IPS DF 6.9 (cell line): Measurements from ENCODE around the gene PACSIN1.
"Not testable (repeated sequence)": the region's sequence is repeated elsewhere in the genome, so short reads cannot be mapped to it uniquely, and the experiment has no call there.

ENCODE experiments used
- DNase-seq: peaks from one replicate; pipeline ENCODE4 v3.0.0-alpha.2; 2013; ENCODE audit warnings: low read depth, low spot score
- H3K27ac ChIP-seq: one replicate; pipeline ENCODE4 v1.5.1; 2013; ENCODE audit warnings: low read length, control low read depth
- H3K27me3 ChIP-seq: 2 replicates; pipeline ENCODE4 v1.6.1; 2013; ENCODE audit warnings: mild to moderate bottlenecking, low read length; ENCODE audit not compliant: control insufficient read depth, insufficient read depth
- H3K36me3 ChIP-seq: 2 replicates; pipeline ENCODE4 v1.6.1; 2013; ENCODE audit warnings: low read length; ENCODE audit not compliant: control insufficient read depth, insufficient read depth
- H3K4me1 ChIP-seq: 2 replicates; pipeline ENCODE4 v1.6.1; 2013; ENCODE audit warnings: low read length; ENCODE audit not compliant: control insufficient read depth, insufficient read depth
- H3K4me3 ChIP-seq: 2 replicates; pipeline ENCODE4 v1.5.1; 2013; ENCODE audit warnings: mild to moderate bottlenecking, low read length
- H3K9me3 ChIP-seq: 2 replicates; pipeline ENCODE4 v1.6.1; 2013; ENCODE audit warnings: low read length, inconsistent platforms; ENCODE audit not compliant: control insufficient read depth, insufficient read depth
- WGBS: extraction: QIAGEN DNeasy Blood & Tissue Kit; methylation state at CpG from one replicate; pipeline ENCODE4 v1.1.7; 2013; ENCODE audit warnings: mixed read lengths, missing lambda C conversion rate; ENCODE audit not compliant: insufficient read length, insufficient coverage; 5-methylcytosine and 5-hydroxymethylcytosine counted together

The PACSIN1 gene

GRCh38 chr6:34484391-34484790 is 18.5 kb downstream of the PACSIN1 start:
- WGBS, result no CpG with 5 or more reads among the region's 1 CpG

DNA sequence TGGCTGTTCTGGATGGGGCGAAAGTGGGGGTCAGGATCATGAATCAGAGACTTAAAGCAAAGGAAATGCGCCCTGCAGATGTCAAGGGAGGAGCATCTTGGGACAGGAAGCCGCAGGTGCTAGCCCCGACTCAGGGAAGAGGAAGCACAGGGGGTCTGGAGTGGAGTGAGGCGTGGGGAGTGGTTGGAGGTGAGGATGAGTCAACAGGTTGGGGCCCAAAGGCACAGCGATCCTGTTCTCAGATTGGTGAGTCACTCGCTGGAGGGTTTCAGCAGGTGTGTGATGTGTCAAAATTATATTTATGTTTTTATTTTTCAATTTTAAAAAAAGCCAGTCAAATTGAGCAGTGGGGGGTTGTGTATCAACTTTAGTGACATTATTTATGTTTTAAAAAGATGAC is 19.0 kb downstream of the PACSIN1 start:
- Histone ChIP-seq H3K27me3 (no peaks in the 10 kb centered on the region), H3K4me1 (no peaks in the 10 kb centered on the region; the same call in 1 of the 2 replicates), H3K36me3 (no peaks in the 10 kb centered on the region), H3K4me3 (no peak overlapping the region), H3K9me3 (no peaks in the 10 kb centered on the region), H3K27ac (no peak overlapping the region)
- WGBS, result no CpG with 5 or more reads among the region's 7 CpGs
- DNase-seq, result no peak

More at GRCh38 chr6:34484391-34484790, 18.5 kb downstream of the PACSIN1 start:
- Histone ChIP-seq H3K27me3 (no peaks in the 10 kb centered on the region), H3K27ac (no peak overlapping the region), H3K9me3 (no peaks in the 10 kb centered on the region), H3K4me3 (no peak overlapping the region), H3K4me1 (no peaks in the 10 kb centered on the region; the same call in 1 of the 2 replicates), H3K36me3 (no peaks in the 10 kb centered on the region)
- DNase-seq, result no peak

- no peak for DNase-seq
- H3K27ac ChIP-seq, result no peak overlapping the region
- H3K4me1 ChIP-seq, result no peaks in the 10 kb centered on the region; the same call in 1 of the 2 replicates
- no peak overlapping the region for H3K4me3 ChIP-seq
- no peaks in the 10 kb centered on the region for H3K9me3 ChIP-seq
- no peaks in the 10 kb centered on the region for H3K27me3 ChIP-seq
- H3K36me3 ChIP-seq, result no peaks in the 10 kb centered on the region
- no CpG with 5 or more reads among the region's 14 CpGs for WGBS
These were observed 19.6 kb downstream of the PACSIN1 start for GRCh38 chr6:34485321-34486060.

- no peak for DNase-seq
- Histone ChIP-seq H3K36me3 (no peaks in the 10 kb centered on the region), H3K27ac (no peak overlapping the region), H3K4me1 (no peaks in the 10 kb centered on the region; the same call in 1 of the 2 replicates), H3K9me3 (no peaks in the 10 kb centered on the region), H3K27me3 (no peaks in the 10 kb centered on the region), H3K4me3 (no peak overlapping the region)
- WGBS, result no CpG with 5 or more reads among the region's 8 CpGs
These were observed 20.3 kb downstream of the PACSIN1 start for GRCh38 chr6:34486106-34486740.

DNA sequence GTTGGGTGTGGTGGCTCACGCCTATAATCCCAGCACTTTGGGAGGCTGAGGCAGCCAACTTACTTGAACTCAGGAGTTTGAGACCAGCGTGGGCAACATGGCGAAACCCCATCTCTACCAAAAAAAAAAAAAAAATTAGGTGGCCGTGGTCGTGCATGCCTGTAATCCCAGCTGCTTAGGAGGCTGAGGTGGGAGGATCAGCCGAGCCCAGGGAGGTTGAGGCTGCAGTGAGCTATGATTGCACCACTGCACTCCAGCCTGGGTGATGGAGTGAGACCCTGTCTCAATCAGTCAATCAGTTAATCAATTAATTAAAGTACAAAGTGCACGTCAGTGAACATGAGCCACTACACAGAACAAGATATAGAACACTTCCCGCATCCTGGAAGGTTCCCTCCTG is 21.0 kb downstream of the PACSIN1 start:
- not testable (repeated sequence) for DNase-seq, H3K4me1 ChIP-seq, H3K27me3 ChIP-seq, H3K27ac ChIP-seq, H3K9me3 ChIP-seq, H3K36me3 ChIP-seq, H3K4me3 ChIP-seq
- no CpG with 5 or more reads among the region's 8 CpGs for WGBS

- Histone ChIP-seq H3K36me3 (no peaks in the 10 kb centered on the region), H3K27me3 (no peaks in the 10 kb centered on the region), H3K4me3 (no peak overlapping the region), H3K9me3 (no peaks in the 10 kb centered on the region), H3K27ac (no peak overlapping the region), H3K4me1 (no peaks in the 10 kb centered on the region; the same call in 1 of the 2 replicates)
- no CpG with 5 or more reads among the region's 5 CpGs for WGBS
- DNase-seq, result no peak
These were observed 21.7 kb downstream of the PACSIN1 start for GRCh38 chr6:34487536-34487935.

- Histone ChIP-seq H3K27me3 (no peaks in the 10 kb centered on the region), H3K36me3 (no peaks in the 10 kb centered on the region), H3K9me3 (no peaks in the 10 kb centered on the region), H3K27ac (no peak overlapping the region), H3K4me1 (no peaks in the 10 kb centered on the region; the same call in 1 of the 2 replicates), H3K4me3 (no peak overlapping the region)
- WGBS, result no CpG with 5 or more reads among the region's 9 CpGs
- no peak for DNase-seq
These were observed 23.4 kb downstream of the PACSIN1 start for GRCh38 chr6:34489207-34489805.

DNA sequence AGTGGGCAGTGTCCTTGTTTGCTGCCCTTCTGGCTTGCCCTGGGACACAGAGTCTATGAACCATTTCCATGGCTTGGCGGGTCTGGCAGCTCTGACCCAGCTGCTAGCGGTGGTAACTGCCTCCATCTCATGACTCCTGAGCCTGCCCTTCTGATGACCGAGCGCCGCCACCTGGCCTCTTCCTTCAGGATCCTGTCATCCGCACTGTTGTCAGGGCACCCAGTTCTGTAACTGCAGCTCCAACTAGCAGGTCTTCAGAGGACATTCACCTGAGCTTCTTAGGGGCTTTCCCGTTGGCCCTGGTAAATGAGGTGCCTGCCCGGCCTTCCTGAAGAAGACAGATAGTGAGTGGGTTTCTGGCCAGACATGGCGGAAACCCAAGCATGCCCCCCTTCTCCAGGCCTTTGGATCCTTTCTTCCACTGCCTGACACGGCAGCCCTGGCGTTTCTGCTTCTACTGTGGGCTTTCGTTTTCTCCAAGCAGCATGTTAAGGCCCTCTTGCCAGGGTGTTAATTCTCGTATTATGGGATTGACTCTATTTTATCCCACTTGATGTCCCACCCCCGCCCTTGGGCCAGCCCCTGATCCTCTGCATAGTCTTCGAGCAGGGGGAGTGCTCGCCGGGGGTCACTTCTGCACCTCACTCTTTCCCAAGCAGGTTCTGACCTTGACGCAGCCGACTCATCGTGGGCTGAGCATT is 24.7 kb downstream of the PACSIN1 start:
- H3K27ac ChIP-seq, result no peak overlapping the region

GRCh38 chr6:34491091-34491430 is 25.2 kb downstream of the PACSIN1 start:
- Histone ChIP-seq H3K36me3 (no peaks in the 10 kb centered on the region), H3K27ac (no peak overlapping the region), H3K4me1 (no peaks in the 10 kb centered on the region), H3K4me3 (no peak overlapping the region), H3K9me3 (no peaks in the 10 kb centered on the region), H3K27me3 (no peaks in the 10 kb centered on the region)
- no CpG with 5 or more reads among the region's 10 CpGs for WGBS
- no peak for DNase-seq

More for the DNA sequence above, 24.7 kb downstream of the PACSIN1 start:
- H3K4me3 ChIP-seq, result no peak overlapping the region
- H3K27me3 ChIP-seq, result no peaks in the 10 kb centered on the region
- WGBS, result no CpG with 5 or more reads among the region's 20 CpGs
- no peaks in the 10 kb centered on the region for H3K36me3 ChIP-seq
- H3K4me1 ChIP-seq, result no peaks in the 10 kb centered on the region; the same call in 1 of the 2 replicates
- no peak for DNase-seq
- no peaks in the 10 kb centered on the region for H3K9me3 ChIP-seq

DNA sequence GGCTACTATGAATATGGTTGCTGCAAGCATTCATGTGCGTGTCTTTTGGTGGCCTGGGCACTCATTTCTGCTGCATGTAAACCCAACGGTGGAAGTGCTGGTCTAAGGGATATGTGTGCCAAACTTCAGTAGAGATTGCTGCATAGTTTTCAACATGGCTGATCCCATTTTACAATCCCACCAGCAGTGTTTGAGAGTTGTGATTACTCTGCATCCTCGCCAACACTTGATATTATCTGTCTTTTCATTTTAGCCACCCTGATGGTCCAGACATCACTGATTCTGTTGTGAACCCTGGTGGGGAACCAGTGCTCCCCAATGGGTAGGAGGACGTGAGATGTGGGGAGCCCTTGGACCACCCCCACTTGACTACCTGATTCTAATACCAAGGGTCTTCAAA is 27.5 kb downstream of the PACSIN1 start:
- Histone ChIP-seq H3K4me1 (no peaks in the 10 kb centered on the region), H3K27me3 (no peaks in the 10 kb centered on the region), H3K4me3 (no peak overlapping the region), H3K9me3 (no peaks in the 10 kb centered on the region), H3K36me3 (no peaks in the 10 kb centered on the region), H3K27ac (no peak overlapping the region)
- no CpG with 5 or more reads among the region's 4 CpGs for WGBS
- no peak for DNase-seq
